HCT116 (cell line): ENCODE data around the gene USP16. TPM values are rescaled to one million over a fixed set of nuclear protein-coding genes. Genes with fewer than 3 reads are reported as not detected.

Experiments
- ATAC-seq: fragments of 200-7000 bp; cut with Tn5 transposase; 2 replicates; pipeline ENCODE4 v1.9.1; 2020; ENCODE audit warnings: mild to moderate bottlenecking, moderate library complexity
- BruUV-seq: library from RNA; stranded (reverse); fragments of 400-500 nt; replicated peaks from 2 replicates; lab custom pipeline; 2021; lab: Mats Ljungman, UMichigan
- CTCF ChIA-PET: fragments of 300-600 bp; sonication (Branson Sonifier 250); formaldehyde crosslinking; loops from one replicate; lab custom pipeline; 2021; ENCODE audit warnings: antibody characterized with exemption; lab: Charles Lee
- POLR2A ChIA-PET: fragments of 300-600, 350-600 bp; sonication (Branson Sonifier 250); formaldehyde crosslinking; loops from one replicate; lab custom pipeline; 2021; ENCODE audit warnings: antibody characterized with exemption; lab: Charles Lee
- RAD21 ChIA-PET, 2 experiments: fragments of 300-600 bp; sonication (Branson Sonifier 250); formaldehyde crosslinking; loops; one replicate each; lab custom pipeline; 2023; ENCODE audit warnings: low total read pairs in 2 of 2; ENCODE audit not compliant: uncharacterized antibody in 2 of 2, unreplicated experiment in 2 of 2, low non-redundant PET in 1 of 2; lab: Charles Lee
- DNase-seq: peaks from one replicate; pipeline ENCODE4 v3.0.0-alpha.2; 2010; ENCODE audit warnings: low read depth, low spot score
- H2AFZ ChIP-seq: fragments of 200-600 bp; shearing (Covaris generic), sonication (generic); 2 replicates; pipeline ENCODE4 v1.6.1; 2017; ENCODE audit warnings: low read depth, mixed run types, mixed read lengths, antibody characterized with exemption, low read length; ENCODE audit not compliant: poor library complexity, severe bottlenecking
- H3K27ac ChIP-seq: 2 replicates; pipeline ENCODE4 v1.5.1; 2012; ENCODE audit warnings: low read depth, low read length
- H3K27me3 ChIP-seq: fragments of 200-600 bp; sonication (generic); 2 replicates; pipeline ENCODE4 v1.6.1; 2016; ENCODE audit warnings: mixed run types, low read length, mixed read lengths; ENCODE audit not compliant: insufficient read depth
- H3K36me3 ChIP-seq, 2 experiments: fragments of 200-500 bp in 1 of 2; fragments of 200-600 bp in 1 of 2; sonication (Bioruptor generic) in 1 of 2; sonication (generic) in 1 of 2; 2 replicates each; pipeline versions ENCODE4 v1.5.1 to v1.6.1; 2014 to 2016; ENCODE audit warnings: low read length in 2 of 2, inconsistent platforms in 1 of 2, mixed read lengths in 1 of 2, mixed run types in 1 of 2; ENCODE audit not compliant: insufficient read depth in 2 of 2, control insufficient read depth in 1 of 2
- H3K4me1 ChIP-seq, 2 experiments: fragments of 200-600 bp in 1 of 2; sonication (generic) in 1 of 2; 2 replicates each; pipeline versions ENCODE4 v1.5.1 to v1.6.1; 2012 to 2017; ENCODE audit warnings: low read length in 2 of 2, inconsistent platforms in 1 of 2, mild to moderate bottlenecking in 1 of 2, mixed read lengths in 1 of 2, mixed run types in 1 of 2, moderate library complexity in 1 of 2; ENCODE audit not compliant: insufficient read depth in 2 of 2, control insufficient read depth in 1 of 2
- H3K4me2 ChIP-seq: fragments of 200-600 bp; sonication (generic); 2 replicates; pipeline ENCODE4 v1.6.1; 2017; ENCODE audit warnings: mixed run types, low read length, mixed read lengths
- H3K4me3 ChIP-seq, 2 experiments: fragments of 200-600 bp in 1 of 2; sonication (generic) in 1 of 2; replicated peaks in 1 of 2; 2 replicates each; pipeline ENCODE4 v1.5.1; 2011 to 2016; ENCODE audit warnings: low read length in 2 of 2, control low read depth in 1 of 2, low read depth in 1 of 2, mild to moderate bottlenecking in 1 of 2, mixed read lengths in 1 of 2, mixed run types in 1 of 2
- H3K79me2 ChIP-seq: fragments of 200-600 bp; sonication (generic); 2 replicates; pipeline ENCODE4 v1.6.1; 2017; ENCODE audit warnings: mild to moderate bottlenecking, mixed run types, low read length, moderate library complexity, mixed read lengths; ENCODE audit not compliant: insufficient read depth
- H3K9ac ChIP-seq: fragments of 200-600 bp; sonication (generic); 2 replicates; pipeline ENCODE4 v1.6.1; 2016; ENCODE audit warnings: low read length, mixed read lengths
- H3K9me2 ChIP-seq: fragments of 200-600 bp; sonication (generic), shearing (Covaris generic); 2 replicates; pipeline ENCODE4 v1.6.1; 2017; ENCODE audit warnings: mixed run types, mild to moderate bottlenecking, moderate library complexity; ENCODE audit not compliant: insufficient read depth
- H3K9me3 ChIP-seq, 2 experiments: fragments of 200-500 bp in 1 of 2; fragments of 200-600 bp in 1 of 2; sonication (Bioruptor generic) in 1 of 2; sonication (generic) in 1 of 2; 2 replicates each; pipeline ENCODE4 v1.6.1; 2014 to 2017; ENCODE audit warnings: low read length in 2 of 2, mixed read lengths in 2 of 2, inconsistent platforms in 1 of 2, low read depth in 1 of 2, mild to moderate bottlenecking in 1 of 2, mixed run types in 1 of 2, moderate library complexity in 1 of 2; ENCODE audit not compliant: control insufficient read depth in 1 of 2, insufficient read depth in 1 of 2
- H4K20me1 ChIP-seq: fragments of 200-600 bp; sonication (generic), shearing (Covaris generic); 2 replicates; pipeline ENCODE4 v1.6.1; 2017; ENCODE audit warnings: mixed run types, mild to moderate bottlenecking, moderate library complexity; ENCODE audit not compliant: insufficient read depth
- CBX3 ChIP-seq: IDR thresholded peaks from 2 replicates; pipeline ENCODE4 v1.6.1; 2012; ENCODE audit warnings: low read depth
- CEBPB ChIP-seq: IDR thresholded peaks from 2 replicates; pipeline ENCODE4 v1.6.1; 2012; ENCODE audit warnings: low read depth
- CTCF ChIP-seq, 3 experiments: fragments of 200-600 bp in 1 of 3; sonication (generic) in 1 of 3; IDR thresholded peaks in 2 of 3; conservative IDR thresholded peaks in 1 of 3; 2 replicates each; pipeline ENCODE4 v1.5.1; 2012 to 2017; ENCODE audit warnings: low read depth in 2 of 3, low read length in 2 of 3, antibody characterized with exemption in 1 of 3, borderline replicate concordance in 1 of 3, control low read depth in 1 of 3, mild to moderate bottlenecking in 1 of 3, mixed read lengths in 1 of 3, mixed run types in 1 of 3, moderate library complexity in 1 of 3; ENCODE audit not compliant: insufficient read depth in 1 of 3
- ELF1 ChIP-seq: IDR thresholded peaks from 2 replicates; pipeline ENCODE4 v1.6.1; 2012; ENCODE audit warnings: low read depth, borderline replicate concordance
- EZH2phosphoT487 ChIP-seq: fragments of 200-600 bp; IDR thresholded peaks from 2 replicates; pipeline ENCODE4 v1.6.1; 2018; ENCODE audit warnings: antibody characterized with exemption, borderline replicate concordance
- FOSL1 ChIP-seq: IDR thresholded peaks from 2 replicates; pipeline ENCODE4 v1.6.1; 2012; ENCODE audit warnings: low read depth
- MAX ChIP-seq: IDR thresholded peaks from 2 replicates; pipeline ENCODE4 v1.6.1; 2012
- POLR2A ChIP-seq: IDR thresholded peaks from 2 replicates; pipeline ENCODE4 v1.7.0; 2011; ENCODE audit warnings: borderline replicate concordance; ENCODE audit not compliant: insufficient read depth, insufficient read length; ENCODE audit errors: extremely low read depth
- POLR2AphosphoS5 ChIP-seq: IDR thresholded peaks from 2 replicates; pipeline ENCODE4 v1.6.1; 2011; ENCODE audit warnings: mild to moderate bottlenecking, low read depth, low read length, moderate library complexity
- RAD21 ChIP-seq: IDR thresholded peaks from 2 replicates; pipeline ENCODE4 v1.6.1; 2012; ENCODE audit warnings: low read depth, mild to moderate bottlenecking
- SIN3A ChIP-seq: IDR thresholded peaks from 2 replicates; pipeline ENCODE4 v1.6.1; 2012; ENCODE audit warnings: low read depth
- SP1 ChIP-seq: IDR thresholded peaks from 2 replicates; pipeline ENCODE4 v1.6.1; 2012; ENCODE audit warnings: low read depth
- TCF7L2 ChIP-seq: IDR thresholded peaks from 2 replicates; pipeline ENCODE4 v1.7.0; 2011; ENCODE audit warnings: borderline replicate concordance, inconsistent platforms; ENCODE audit not compliant: insufficient read depth, insufficient read length; ENCODE audit errors: extremely low read depth
- YY1 ChIP-seq: IDR thresholded peaks from 2 replicates; pipeline ENCODE4 v1.6.1; 2011; ENCODE audit warnings: low read length, low read depth, moderate library complexity, mild to moderate bottlenecking; ENCODE audit not compliant: insufficient replicate concordance; ENCODE audit errors: extremely low read depth
- ZBTB33 ChIP-seq: IDR thresholded peaks from 2 replicates; pipeline ENCODE4 v1.6.1; 2011; ENCODE audit warnings: mild to moderate bottlenecking, low read length, moderate library complexity; ENCODE audit not compliant: insufficient replicate concordance; ENCODE audit errors: extremely low read depth
- ZFX ChIP-seq: fragments of 450-650 bp; IDR thresholded peaks from 2 replicates; pipeline ENCODE4 v1.6.1; 2017
- intact Hi-C: fragments of 100-400 bp; cut with micrococcal nuclease; formaldehyde crosslinking; loops from 2 replicates; pipeline ENCODE4 v1.10.0; 2022
- total RNA-seq: library from RNA; stranded (reverse); gene quantifications from one replicate; pipeline ENCODE4 v1.2.1, GENCODE V29; 2021; ENCODE audit not compliant: unreplicated experiment

The USP16 gene
- total RNA-seq, 1 experiment from 2014 or later, result 35.9 TPM

- no peak for TF ChIP-seq CTCF (IDR thresholded peaks at IDR 0.05 in 2 of 3, conservative IDR thresholded peaks at IDR 0.05 in 1 of 3; ENCODE audit: borderline replicate concordance in 1 of 3, insufficient read depth in 1 of 3, low read depth in 2 of 3, low read length in 2 of 3)
- TF ChIP-seq POLR2AphosphoS5, result no peak
Measured at GRCh38 chr21:29074007-29074376, 49.5 kb downstream of the USP16 start (continued).

- H2AFZ ChIP-seq, result no peak overlapping the region
- no peak for TF ChIP-seq FOSL1
- TF ChIP-seq CBX3, result no peak
- TF ChIP-seq RAD21, result no peak
- TF ChIP-seq MAX, result no peak
- no peak for TF ChIP-seq ELF1
- no peak for TF ChIP-seq SIN3A
- no peak for TF ChIP-seq CTCF (IDR thresholded peaks at IDR 0.05 in 2 of 3, conservative IDR thresholded peaks at IDR 0.05 in 1 of 3; ENCODE audit: borderline replicate concordance in 1 of 3, insufficient read depth in 1 of 3, low read depth in 2 of 3, low read length in 2 of 3)
- TF ChIP-seq EZH2phosphoT487, result no peak
- no peak for TF ChIP-seq ZBTB33
- no peak for TF ChIP-seq POLR2AphosphoS5
- TF ChIP-seq YY1, result no peak
- TF ChIP-seq TCF7L2, result no peak
- no peak for TF ChIP-seq POLR2A
- TF ChIP-seq SP1, result no peak
- no peak for TF ChIP-seq ZFX
- TF ChIP-seq CEBPB, result no peak
Measured at GRCh38 chr21:29074783-29075182, 50.3 kb downstream of the USP16 start.

More at GRCh38 chr21:29074783-29075182, 50.3 kb downstream of the USP16 start:
- Histone ChIP-seq H3K4me1 (peaks cover 20 to 42% of the 10 kb centered on the region in 2 experiments), H3K9me2 (no peaks in the 10 kb centered on the region), H3K27ac (no peak overlapping the region), H4K20me1 (peaks cover 31% of the 10 kb centered on the region), H3K4me3 (no peak overlapping the region), H3K9me3 (no peaks in the 10 kb centered on the region), H3K79me2 (peaks cover 37% of the 10 kb centered on the region), H3K27me3 (no peaks in the 10 kb centered on the region), H3K36me3 (peaks cover 6 to 12% of the 10 kb centered on the region in 2 experiments; a peak in 3 of 4 replicates), H3K9ac (no peak overlapping the region), H3K4me2 (peak overlapping the region; percentile 24; the same call in 1 of the 2 replicates)
- CTCF ChIA-PET, result interaction anchor here (1.0 to 1.4 kb wide), 2 partner anchors 273 to 297 kb away, joined by 3 to 4 read pairs; no protein-coding TSS in a partner anchor
- POLR2A ChIA-PET, result interaction anchor here (1.4 to 2.0 kb wide), 2 partner anchors 13 to 50 kb away, joined by 5 to 6 read pairs; partner anchors contain the start of gene USP16
- RAD21 ChIA-PET, result no interaction called here
- no peak for DNase-seq
- ATAC-seq, result no peak
- no TSS peak for BruUV-seq
- intact Hi-C loops, result no loop called here
